OCI-LY1 (cell line): ENCODE data around the gene ZIM2.

ENCODE experiments used
- H2AFZ ChIP-seq: fragments of 200-600 bp; sonication (generic), shearing (Covaris generic); 2 replicates; pipeline ENCODE4 v1.6.0; 2014; ENCODE audit warnings: antibody characterized with exemption, mild to moderate bottlenecking, low read length
- H3F3A ChIP-seq: fragments of 200-600 bp; sonication (generic), shearing (Covaris generic); 2 replicates; pipeline ENCODE4 v1.6.0; 2014; ENCODE audit warnings: mild to moderate bottlenecking, antibody characterized with exemption, low read length, moderate library complexity; ENCODE audit not compliant: insufficient read depth
- H3K27ac ChIP-seq: fragments of 200-600 bp; sonication (generic); 2 replicates; pipeline ENCODE4 v1.5.1; 2014; ENCODE audit warnings: low read length, mixed run types, mild to moderate bottlenecking, low read depth; ENCODE audit not compliant: poor library complexity, severe bottlenecking
- H3K27me3 ChIP-seq: fragments of 200-600 bp; sonication (generic); 2 replicates; pipeline ENCODE4 v1.6.0; 2014; ENCODE audit warnings: antibody characterized with exemption, mild to moderate bottlenecking, low read length, moderate library complexity; ENCODE audit not compliant: insufficient read depth
- H3K36me3 ChIP-seq: fragments of 200-600 bp; sonication (generic); 2 replicates; pipeline ENCODE4 v1.6.1; 2014; ENCODE audit warnings: mild to moderate bottlenecking, antibody characterized with exemption, low read length, moderate library complexity, mixed read lengths; ENCODE audit not compliant: insufficient read depth
- H3K4me1 ChIP-seq: fragments of 200-600 bp; sonication (generic); 2 replicates; pipeline ENCODE4 v1.5.1; 2014; ENCODE audit warnings: mild to moderate bottlenecking, low read length, moderate library complexity; ENCODE audit not compliant: insufficient read depth, severe bottlenecking
- H3K4me2 ChIP-seq: fragments of 200-600 bp; sonication (generic), shearing (Covaris generic); 2 replicates; pipeline ENCODE4 v1.6.1; 2014; ENCODE audit warnings: low read length
- H3K4me3 ChIP-seq: fragments of 200-600 bp; sonication (generic); 2 replicates; pipeline ENCODE4 v1.5.1; 2014; ENCODE audit warnings: low read length, low read depth, mild to moderate bottlenecking, mixed read lengths; ENCODE audit not compliant: poor library complexity, severe bottlenecking
- H3K79me2 ChIP-seq: fragments of 200-600 bp; shearing (Covaris generic); 2 replicates; pipeline ENCODE4 v1.6.1; 2016; ENCODE audit warnings: mixed run types, low read length, mixed read lengths; ENCODE audit not compliant: insufficient read depth
- H3K9ac ChIP-seq: fragments of 200-600 bp; sonication (generic), shearing (Covaris generic); 2 replicates; pipeline ENCODE4 v1.6.1; 2014; ENCODE audit warnings: mild to moderate bottlenecking, low read length, mixed read lengths
- H3K9me2 ChIP-seq: fragments of 200-600 bp; sonication (generic), shearing (Covaris generic); 2 replicates; pipeline ENCODE4 v1.6.1; 2014; ENCODE audit warnings: low read depth, mild to moderate bottlenecking, low read length, mixed read lengths
- H3K9me3 ChIP-seq: fragments of 200-600 bp; shearing (Covaris generic); 2 replicates; pipeline ENCODE4 v1.6.1; 2014; ENCODE audit warnings: low read length, mixed read lengths
- H4K20me1 ChIP-seq: fragments of 200-600 bp; sonication (generic), shearing (Covaris generic); 2 replicates; pipeline ENCODE4 v1.6.0; 2016; ENCODE audit warnings: mild to moderate bottlenecking, low read length; ENCODE audit not compliant: insufficient read depth
- CTCF ChIP-seq: fragments of 200-600 bp; sonication (generic), shearing (Covaris generic); IDR thresholded peaks from 2 replicates; pipeline ENCODE4 v1.5.1; 2017; ENCODE audit warnings: mild to moderate bottlenecking, antibody characterized with exemption, low read length, moderate library complexity, mixed read lengths
- EZH2 ChIP-seq: fragments of 200-600 bp; sonication (generic), shearing (Covaris generic); IDR thresholded peaks from 2 replicates; pipeline ENCODE4 v1.8.0; 2017; ENCODE audit warnings: borderline replicate concordance, mixed run types, mild to moderate bottlenecking, antibody characterized with exemption, low read length, moderate library complexity, mixed read lengths

The ZIM2 gene

GRCh38 chr19:56750658-56751057, 89.9 kb downstream of the ZIM2 start:
- no peaks in the 10 kb centered on the region for H3K79me2 ChIP-seq
- no peaks in the 10 kb centered on the region for H3K9me3 ChIP-seq
- H3K27ac ChIP-seq = no peak overlapping the region
- H4K20me1 ChIP-seq = no peaks in the 10 kb centered on the region
- H3F3A ChIP-seq = no peaks in the 10 kb centered on the region
- no peaks in the 10 kb centered on the region for H3K27me3 ChIP-seq
- H3K36me3 ChIP-seq = no peaks in the 10 kb centered on the region
- no peak overlapping the region for H3K9ac ChIP-seq
- no peaks in the 10 kb centered on the region for H3K4me1 ChIP-seq
- H2AFZ ChIP-seq = no peak overlapping the region
- no peak overlapping the region for H3K4me2 ChIP-seq
- no peak for TF ChIP-seq CTCF
- no peak for TF ChIP-seq EZH2
- H3K9me2 ChIP-seq = no peaks in the 10 kb centered on the region
- no peak overlapping the region for H3K4me3 ChIP-seq

GRCh38 chr19:56748378-56748777, 92.1 kb downstream of the ZIM2 start:
- H3K79me2 ChIP-seq = no peaks in the 10 kb centered on the region
- no peaks in the 10 kb centered on the region for H3K9me3 ChIP-seq
- no peaks in the 10 kb centered on the region for H3K4me1 ChIP-seq
- no peak overlapping the region for H3K9ac ChIP-seq
- H3K4me3 ChIP-seq = no peak overlapping the region
- TF ChIP-seq CTCF (peak; percentile 75), EZH2 (no peak)
- no peak overlapping the region for H3K4me2 ChIP-seq
- H2AFZ ChIP-seq = no peak overlapping the region
- H3F3A ChIP-seq = no peaks in the 10 kb centered on the region
- H4K20me1 ChIP-seq = no peaks in the 10 kb centered on the region
- H3K27me3 ChIP-seq = no peaks in the 10 kb centered on the region
- no peaks in the 10 kb centered on the region for H3K9me2 ChIP-seq
- H3K27ac ChIP-seq = no peak overlapping the region
- H3K36me3 ChIP-seq = no peaks in the 10 kb centered on the region

- H2AFZ ChIP-seq = no peak overlapping the region
- H3F3A ChIP-seq = no peaks in the 10 kb centered on the region
- no peaks in the 10 kb centered on the region for H4K20me1 ChIP-seq
- H3K9me2 ChIP-seq = no peaks in the 10 kb centered on the region
- H3K9me3 ChIP-seq = no peaks in the 10 kb centered on the region
- no peak overlapping the region for H3K27ac ChIP-seq
- no peaks in the 10 kb centered on the region for H3K4me1 ChIP-seq
- H3K4me2 ChIP-seq = no peak overlapping the region
- no peaks in the 10 kb centered on the region for H3K79me2 ChIP-seq
- H3K9ac ChIP-seq = no peak overlapping the region
- H3K27me3 ChIP-seq = no peaks in the 10 kb centered on the region
- no peaks in the 10 kb centered on the region for H3K36me3 ChIP-seq
- TF ChIP-seq EZH2 = no peak
- no peak for TF ChIP-seq CTCF
- H3K4me3 ChIP-seq = no peak overlapping the region
Observed at GRCh38 chr19:56746367-56746766, 94.2 kb downstream of the ZIM2 start.
